22Rv1 (cell line): ENCODE data around the gene HPCAL4.

Source experiments
- ZFX ChIP-seq: fragments of 450-650 bp; IDR thresholded peaks from 2 replicates; pipeline ENCODE4 v1.6.1; 2017; ENCODE audit warnings: antibody characterized with exemption, borderline replicate concordance
- TF ChIP-seq, protein P1 (sequence below): fragments of 450-650 bp; IDR thresholded peaks from 2 replicates; pipeline ENCODE4 v1.5.1; 2017; ENCODE audit warnings: mild to moderate bottlenecking

DNA sequence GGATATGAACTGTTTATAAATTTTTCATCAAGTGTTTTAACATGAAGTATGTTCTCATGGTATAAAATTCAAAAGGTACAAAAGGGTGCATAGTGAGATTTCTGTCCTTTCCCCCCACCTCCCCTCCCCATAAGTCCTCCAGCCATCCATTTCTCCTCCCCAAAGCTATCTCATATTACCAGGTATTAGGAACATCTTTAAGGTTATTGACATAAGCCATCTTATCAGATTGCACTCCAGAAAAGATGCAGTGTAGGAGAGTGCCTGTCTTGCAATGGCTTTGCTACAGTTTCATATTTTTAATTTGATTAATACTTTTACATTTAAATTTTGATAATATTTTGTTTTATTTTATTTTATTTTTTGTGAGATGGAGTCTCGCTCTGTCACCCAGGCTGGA lies 13.5 kb upstream of the HPCAL4 start:
- TF ChIP-seq, protein P1, sequence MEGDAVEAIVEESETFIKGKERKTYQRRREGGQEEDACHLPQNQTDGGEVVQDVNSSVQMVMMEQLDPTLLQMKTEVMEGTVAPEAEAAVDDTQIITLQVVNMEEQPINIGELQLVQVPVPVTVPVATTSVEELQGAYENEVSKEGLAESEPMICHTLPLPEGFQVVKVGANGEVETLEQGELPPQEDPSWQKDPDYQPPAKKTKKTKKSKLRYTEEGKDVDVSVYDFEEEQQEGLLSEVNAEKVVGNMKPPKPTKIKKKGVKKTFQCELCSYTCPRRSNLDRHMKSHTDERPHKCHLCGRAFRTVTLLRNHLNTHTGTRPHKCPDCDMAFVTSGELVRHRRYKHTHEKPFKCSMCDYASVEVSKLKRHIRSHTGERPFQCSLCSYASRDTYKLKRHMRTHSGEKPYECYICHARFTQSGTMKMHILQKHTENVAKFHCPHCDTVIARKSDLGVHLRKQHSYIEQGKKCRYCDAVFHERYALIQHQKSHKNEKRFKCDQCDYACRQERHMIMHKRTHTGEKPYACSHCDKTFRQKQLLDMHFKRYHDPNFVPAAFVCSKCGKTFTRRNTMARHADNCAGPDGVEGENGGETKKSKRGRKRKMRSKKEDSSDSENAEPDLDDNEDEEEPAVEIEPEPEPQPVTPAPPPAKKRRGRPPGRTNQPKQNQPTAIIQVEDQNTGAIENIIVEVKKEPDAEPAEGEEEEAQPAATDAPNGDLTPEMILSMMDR, result no peak
- TF ChIP-seq ZFX, result no peak
